Thyroid gland (tissue), 4 donors: ENCODE data around the gene SLC25A26.

Source experiments
- POLR2A ChIP-seq, 2 donors: fragments of 450-650 bp; IDR thresholded peaks; one replicate each; pipeline ENCODE4 v1.6.1; 2017; ENCODE audit warnings: antibody characterized with exemption in 2 of 2, mild to moderate bottlenecking in 2 of 2, moderate library complexity in 1 of 2
- TF ChIP-seq, protein P1 (sequence below), 6 experiments: fragments of 200-600 bp in 3 of 6; fragments of 450-650 bp in 3 of 6; sonication (generic) in 3 of 6; IDR thresholded peaks; one replicate each; pipeline ENCODE4 v1.5.1; 2016 to 2019; ENCODE audit warnings: antibody characterized with exemption in 6 of 6, mild to moderate bottlenecking in 2 of 6, inconsistent platforms in 1 of 6, moderate library complexity in 1 of 6

DNA sequence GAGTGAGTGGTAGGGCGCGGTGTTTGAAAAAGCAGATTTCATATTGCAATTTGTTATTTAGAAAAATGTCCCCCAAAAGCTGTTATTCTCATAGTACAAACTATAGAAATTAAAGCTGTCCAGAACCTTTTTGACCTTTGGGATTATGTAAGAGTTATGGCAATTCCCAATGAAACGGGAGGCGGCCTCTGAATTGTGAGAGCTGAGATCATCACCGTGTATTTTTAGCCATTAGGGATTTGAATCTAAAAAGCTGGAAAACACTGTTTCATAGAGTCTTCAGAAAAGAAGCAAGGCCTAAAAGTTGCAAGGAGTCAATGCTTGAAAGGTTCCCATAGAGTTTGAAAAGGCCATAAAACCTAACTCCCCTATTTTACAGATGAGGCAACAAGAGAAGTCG is 38.6 kb upstream of the SLC25A26 start:
- TF ChIP-seq POLR2A (IDR thresholded peaks at IDR 0.05): no peak
- TF ChIP-seq, protein P1, sequence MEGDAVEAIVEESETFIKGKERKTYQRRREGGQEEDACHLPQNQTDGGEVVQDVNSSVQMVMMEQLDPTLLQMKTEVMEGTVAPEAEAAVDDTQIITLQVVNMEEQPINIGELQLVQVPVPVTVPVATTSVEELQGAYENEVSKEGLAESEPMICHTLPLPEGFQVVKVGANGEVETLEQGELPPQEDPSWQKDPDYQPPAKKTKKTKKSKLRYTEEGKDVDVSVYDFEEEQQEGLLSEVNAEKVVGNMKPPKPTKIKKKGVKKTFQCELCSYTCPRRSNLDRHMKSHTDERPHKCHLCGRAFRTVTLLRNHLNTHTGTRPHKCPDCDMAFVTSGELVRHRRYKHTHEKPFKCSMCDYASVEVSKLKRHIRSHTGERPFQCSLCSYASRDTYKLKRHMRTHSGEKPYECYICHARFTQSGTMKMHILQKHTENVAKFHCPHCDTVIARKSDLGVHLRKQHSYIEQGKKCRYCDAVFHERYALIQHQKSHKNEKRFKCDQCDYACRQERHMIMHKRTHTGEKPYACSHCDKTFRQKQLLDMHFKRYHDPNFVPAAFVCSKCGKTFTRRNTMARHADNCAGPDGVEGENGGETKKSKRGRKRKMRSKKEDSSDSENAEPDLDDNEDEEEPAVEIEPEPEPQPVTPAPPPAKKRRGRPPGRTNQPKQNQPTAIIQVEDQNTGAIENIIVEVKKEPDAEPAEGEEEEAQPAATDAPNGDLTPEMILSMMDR (IDR thresholded peaks at IDR 0.05): no peak
